GM12873 (cell line): ENCODE measurements around the gene NTRK3.

ENCODE experiments used
- TF ChIP-seq, protein P1 (sequence below): IDR thresholded peaks from 2 replicates; pipeline ENCODE4 v1.5.1; 2012; ENCODE audit warnings: low read depth, mild to moderate bottlenecking, moderate library complexity, low read length, control low read depth; ENCODE audit not compliant: insufficient read depth; ENCODE audit errors: missing control alignments

NTRK3 gene

DNA sequence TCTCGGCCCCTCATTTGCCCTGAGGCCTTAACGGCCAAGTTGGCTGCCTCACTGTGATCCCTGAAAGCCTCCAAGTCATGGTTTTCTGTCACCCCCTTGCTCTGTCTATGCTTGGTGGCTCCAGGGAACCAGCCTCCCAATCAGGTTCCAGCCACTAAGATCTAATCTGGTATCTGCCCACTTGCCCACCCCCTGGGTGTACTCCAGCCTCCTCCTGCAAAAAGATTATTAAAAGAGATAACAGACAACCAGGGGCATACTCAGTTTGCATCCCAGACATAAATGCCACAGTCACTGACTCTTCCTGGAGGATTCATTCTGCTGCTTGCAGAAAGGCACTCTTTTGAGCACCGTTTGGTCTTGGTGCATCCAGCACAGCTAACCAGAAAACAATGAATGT, 103.9 kb downstream of the NTRK3 start:
- TF ChIP-seq, protein P1, sequence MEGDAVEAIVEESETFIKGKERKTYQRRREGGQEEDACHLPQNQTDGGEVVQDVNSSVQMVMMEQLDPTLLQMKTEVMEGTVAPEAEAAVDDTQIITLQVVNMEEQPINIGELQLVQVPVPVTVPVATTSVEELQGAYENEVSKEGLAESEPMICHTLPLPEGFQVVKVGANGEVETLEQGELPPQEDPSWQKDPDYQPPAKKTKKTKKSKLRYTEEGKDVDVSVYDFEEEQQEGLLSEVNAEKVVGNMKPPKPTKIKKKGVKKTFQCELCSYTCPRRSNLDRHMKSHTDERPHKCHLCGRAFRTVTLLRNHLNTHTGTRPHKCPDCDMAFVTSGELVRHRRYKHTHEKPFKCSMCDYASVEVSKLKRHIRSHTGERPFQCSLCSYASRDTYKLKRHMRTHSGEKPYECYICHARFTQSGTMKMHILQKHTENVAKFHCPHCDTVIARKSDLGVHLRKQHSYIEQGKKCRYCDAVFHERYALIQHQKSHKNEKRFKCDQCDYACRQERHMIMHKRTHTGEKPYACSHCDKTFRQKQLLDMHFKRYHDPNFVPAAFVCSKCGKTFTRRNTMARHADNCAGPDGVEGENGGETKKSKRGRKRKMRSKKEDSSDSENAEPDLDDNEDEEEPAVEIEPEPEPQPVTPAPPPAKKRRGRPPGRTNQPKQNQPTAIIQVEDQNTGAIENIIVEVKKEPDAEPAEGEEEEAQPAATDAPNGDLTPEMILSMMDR = no peak

DNA sequence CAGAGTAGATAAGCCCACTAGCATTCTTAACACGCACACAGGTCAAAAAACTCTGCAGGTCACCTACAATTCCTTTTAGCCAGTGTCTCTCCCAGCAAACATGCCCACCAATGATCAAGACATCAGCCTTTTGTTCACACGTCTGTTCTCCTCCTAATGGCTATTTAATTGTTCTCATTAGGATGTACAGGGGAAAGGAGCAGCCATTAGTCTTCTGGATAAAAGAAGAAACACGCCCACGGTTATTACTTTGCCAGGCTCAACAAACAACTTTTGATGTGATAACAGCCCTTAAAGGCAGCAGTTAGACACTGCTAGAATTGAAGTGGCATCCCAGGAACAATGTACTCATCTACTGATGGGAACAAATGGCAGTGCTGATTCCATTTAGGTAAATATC, 108.8 kb downstream of the NTRK3 start:
- TF ChIP-seq, protein P1 = no peak

DNA sequence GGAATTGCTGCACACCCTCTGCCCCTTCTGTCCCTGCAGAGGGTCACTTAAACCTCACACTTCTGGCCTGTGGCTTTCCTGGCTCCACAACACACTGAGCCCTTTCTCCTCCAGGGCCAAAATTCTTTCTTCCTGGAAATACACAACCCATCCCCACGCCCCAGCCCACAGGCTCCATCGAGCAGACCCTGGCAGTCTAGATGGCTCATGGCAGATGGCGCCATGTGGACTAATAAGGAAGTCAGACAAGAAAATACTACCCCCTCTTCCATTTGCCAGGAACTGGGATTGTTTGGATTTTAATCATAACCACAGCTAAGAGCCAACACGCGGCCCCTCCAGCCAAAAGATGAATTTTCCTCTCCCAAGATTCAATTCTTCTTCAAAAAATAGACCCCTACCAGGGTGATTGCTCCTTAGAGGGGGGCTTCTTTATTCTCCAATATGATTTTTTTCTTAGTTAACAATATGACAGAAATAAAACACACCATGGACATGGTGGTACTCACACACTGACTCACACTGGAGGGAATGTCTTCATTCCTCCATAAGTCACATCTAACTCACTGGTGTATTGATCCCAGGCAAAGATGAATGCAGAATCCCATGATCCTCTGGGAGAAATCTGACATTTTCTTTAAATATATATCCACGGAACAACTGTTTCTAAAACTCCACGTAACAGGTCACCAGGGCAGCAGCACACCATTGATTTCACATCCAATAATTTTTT, 111.5 kb downstream of the NTRK3 start:
- TF ChIP-seq, protein P1 = no peak

DNA sequence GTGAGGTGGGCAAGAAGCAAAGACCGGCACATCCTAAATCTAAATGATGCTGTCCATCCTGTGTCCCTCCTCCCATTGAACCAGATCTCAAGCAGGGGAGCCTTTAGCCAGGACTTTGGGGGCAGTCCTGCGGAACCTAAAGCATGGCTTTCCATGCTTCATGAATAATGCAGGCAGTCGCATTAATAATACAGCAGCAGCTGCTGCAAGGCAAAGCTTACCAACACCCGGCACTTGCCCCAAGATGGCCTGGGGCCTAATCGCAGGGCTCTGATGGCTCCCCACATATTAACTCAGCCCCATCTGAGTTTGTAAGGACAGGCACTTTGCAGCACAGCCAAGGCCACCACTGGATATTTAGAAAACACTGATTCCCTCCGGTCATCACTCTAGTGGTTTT, 114.4 kb downstream of the NTRK3 start:
- TF ChIP-seq, protein P1 = no peak

DNA sequence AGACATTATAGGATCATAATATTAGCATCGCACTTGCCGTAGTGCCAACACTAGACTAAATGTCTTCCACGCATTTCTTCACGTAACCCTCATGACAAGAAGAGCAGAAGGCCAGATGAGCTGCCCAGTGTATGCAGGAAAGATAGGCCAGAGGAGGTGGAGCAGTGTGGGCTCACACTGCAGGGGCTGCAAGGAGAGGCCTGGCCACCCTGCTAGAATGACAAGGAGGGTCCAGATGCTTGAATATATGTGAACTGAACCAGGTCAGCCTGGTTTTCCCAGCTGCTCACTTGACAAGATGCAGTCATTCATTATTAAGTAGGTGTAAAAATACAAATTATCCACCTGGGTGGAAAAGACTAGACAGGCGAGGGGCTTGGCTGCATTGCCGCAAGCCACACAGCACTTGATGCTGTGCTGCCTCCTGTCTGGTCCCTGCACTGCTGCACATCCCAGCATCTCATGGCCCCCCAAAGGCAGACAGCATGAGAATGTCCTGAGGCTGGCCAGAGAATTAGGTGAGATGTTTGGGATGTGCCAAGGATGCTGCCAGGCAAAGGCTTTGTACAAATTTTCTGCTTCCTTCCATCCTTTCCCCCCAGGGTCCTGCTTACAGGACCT, 115.2 kb downstream of the NTRK3 start:
- TF ChIP-seq, protein P1 = no peak

DNA sequence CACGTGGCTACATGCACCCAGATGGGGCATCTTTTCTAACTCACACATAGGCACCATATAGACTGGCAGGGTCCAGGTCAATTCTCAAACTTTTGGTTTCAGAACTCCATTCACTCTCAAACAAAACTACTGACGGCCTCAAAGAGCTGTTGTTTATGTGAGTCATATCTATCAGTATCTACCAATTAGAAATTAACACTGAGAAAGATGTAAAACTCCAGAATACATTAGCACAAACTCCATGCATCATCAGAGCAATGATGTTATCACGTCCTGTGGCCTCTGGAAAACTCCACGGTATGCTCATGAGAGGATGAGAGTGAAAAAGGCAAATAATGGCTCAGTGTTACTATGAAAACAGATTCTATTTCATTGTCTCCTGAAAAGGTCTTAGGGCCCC, 116.1 kb downstream of the NTRK3 start:
- TF ChIP-seq, protein P1 = no peak

DNA sequence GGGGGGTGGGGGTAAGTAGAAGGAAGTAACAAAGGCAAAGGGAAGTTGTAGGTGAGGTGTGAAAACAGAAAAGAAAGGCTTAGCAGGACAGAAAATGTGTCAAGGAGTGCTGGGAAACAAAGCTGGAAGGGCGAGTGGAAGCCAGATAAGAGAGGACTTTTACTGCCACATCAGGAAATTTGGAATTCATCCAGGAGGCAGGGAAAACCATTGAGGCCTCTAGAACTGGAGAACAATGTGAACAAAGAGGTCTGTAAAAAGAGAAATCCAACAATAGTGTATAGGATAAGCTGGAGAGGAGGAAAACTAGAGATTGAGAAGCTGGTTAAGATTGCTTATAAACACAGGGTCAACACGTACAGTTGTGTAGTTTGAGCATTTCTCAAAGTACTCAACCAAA, 116.6 kb downstream of the NTRK3 start:
- TF ChIP-seq, protein P1 = no peak
